Parathyroid adenoma (tissue), 2 donors: Measurements from ENCODE around the gene PGBD5.

ENCODE experiments used
- H2AFZ ChIP-seq: fragments of 300-600 bp; sonication (generic); one replicate; pipeline ENCODE4 v1.7.0; 2017; ENCODE audit warnings: antibody characterized with exemption, mild to moderate bottlenecking
- H3K27ac ChIP-seq: fragments of 300-600 bp; sonication (generic); one replicate; pipeline ENCODE4 v1.7.0; 2017
- H3K27me3 ChIP-seq: fragments of 300-600 bp; sonication (generic); one replicate; pipeline ENCODE4 v1.7.0; 2017; ENCODE audit warnings: low read length; ENCODE audit not compliant: control insufficient read depth, insufficient read depth
- H3K36me3 ChIP-seq: fragments of 300-600 bp; sonication (generic); one replicate; pipeline ENCODE4 v1.7.0; 2017; ENCODE audit warnings: low read length; ENCODE audit not compliant: control insufficient read depth, insufficient read depth
- H3K4me1 ChIP-seq: fragments of 300-600 bp; sonication (generic); one replicate; pipeline ENCODE4 v1.7.0; 2017; ENCODE audit warnings: control low read depth
- H3K4me2 ChIP-seq: fragments of 300-600 bp; sonication (generic); one replicate; pipeline ENCODE4 v1.7.0; 2017; ENCODE audit warnings: low read length
- H3K4me3 ChIP-seq: fragments of 300-600 bp; sonication (generic); one replicate; pipeline ENCODE4 v1.7.0; 2017; ENCODE audit warnings: low read depth, low read length
- H3K79me2 ChIP-seq: fragments of 300-600 bp; sonication (generic); one replicate; pipeline ENCODE4 v1.7.0; 2017; ENCODE audit warnings: control low read depth
- H3K9ac ChIP-seq: fragments of 300-600 bp; sonication (generic); one replicate; pipeline ENCODE4 v1.7.0; 2017; ENCODE audit warnings: mild to moderate bottlenecking
- H3K9me3 ChIP-seq: fragments of 300-600 bp; sonication (generic); one replicate; pipeline ENCODE4 v1.7.0; 2017; ENCODE audit warnings: low read length; ENCODE audit not compliant: control insufficient read depth
- TF ChIP-seq, protein P1 (sequence below): fragments of 300-600 bp; sonication (generic); IDR thresholded peaks from one replicate; pipeline ENCODE4 v1.7.0; 2017; ENCODE audit warnings: antibody characterized with exemption, mild to moderate bottlenecking
- donor health status: primary hyperparathyroidism.

PGBD5 gene

GRCh38 chr1:230270559-230271281 is 155.4 kb downstream of the PGBD5 start:
- no peak overlapping the region for H3K9ac ChIP-seq
- H3K36me3 ChIP-seq: no peaks in the 10 kb centered on the region
- no peaks in the 10 kb centered on the region for H3K79me2 ChIP-seq
- H3K4me3 ChIP-seq: no peak overlapping the region
- TF ChIP-seq, protein P1, sequence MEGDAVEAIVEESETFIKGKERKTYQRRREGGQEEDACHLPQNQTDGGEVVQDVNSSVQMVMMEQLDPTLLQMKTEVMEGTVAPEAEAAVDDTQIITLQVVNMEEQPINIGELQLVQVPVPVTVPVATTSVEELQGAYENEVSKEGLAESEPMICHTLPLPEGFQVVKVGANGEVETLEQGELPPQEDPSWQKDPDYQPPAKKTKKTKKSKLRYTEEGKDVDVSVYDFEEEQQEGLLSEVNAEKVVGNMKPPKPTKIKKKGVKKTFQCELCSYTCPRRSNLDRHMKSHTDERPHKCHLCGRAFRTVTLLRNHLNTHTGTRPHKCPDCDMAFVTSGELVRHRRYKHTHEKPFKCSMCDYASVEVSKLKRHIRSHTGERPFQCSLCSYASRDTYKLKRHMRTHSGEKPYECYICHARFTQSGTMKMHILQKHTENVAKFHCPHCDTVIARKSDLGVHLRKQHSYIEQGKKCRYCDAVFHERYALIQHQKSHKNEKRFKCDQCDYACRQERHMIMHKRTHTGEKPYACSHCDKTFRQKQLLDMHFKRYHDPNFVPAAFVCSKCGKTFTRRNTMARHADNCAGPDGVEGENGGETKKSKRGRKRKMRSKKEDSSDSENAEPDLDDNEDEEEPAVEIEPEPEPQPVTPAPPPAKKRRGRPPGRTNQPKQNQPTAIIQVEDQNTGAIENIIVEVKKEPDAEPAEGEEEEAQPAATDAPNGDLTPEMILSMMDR: no peak
- no peaks in the 10 kb centered on the region for H3K9me3 ChIP-seq
- no peak overlapping the region for H3K27ac ChIP-seq
- H3K4me2 ChIP-seq: no peak overlapping the region
- H3K4me1 ChIP-seq: no peaks in the 10 kb centered on the region
- no peak overlapping the region for H2AFZ ChIP-seq
- no peaks in the 10 kb centered on the region for H3K27me3 ChIP-seq

DNA sequence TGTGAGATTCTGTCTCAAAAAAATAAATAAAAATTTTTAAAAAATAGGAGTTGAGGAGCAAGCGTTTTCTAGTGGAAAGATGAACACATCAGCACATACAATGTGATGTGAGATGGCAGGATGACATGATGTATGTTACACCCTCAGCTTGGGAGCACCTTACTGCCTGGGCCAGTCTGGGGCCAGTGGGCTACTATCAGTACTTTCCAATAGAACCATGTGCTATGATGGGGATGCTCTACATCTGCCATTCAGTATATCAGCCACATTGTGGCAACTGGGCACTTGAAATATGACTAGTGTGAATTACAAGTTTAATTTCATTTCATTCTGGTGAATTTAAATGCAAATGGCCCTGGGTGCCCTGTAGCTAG is 156.0 kb downstream of the PGBD5 start:
- H3K27ac ChIP-seq: no peak overlapping the region
- no peak overlapping the region for H3K4me2 ChIP-seq
- no peak overlapping the region for H2AFZ ChIP-seq
- H3K4me3 ChIP-seq: no peak overlapping the region
- TF ChIP-seq, protein P1: no peak
- H3K36me3 ChIP-seq: no peaks in the 10 kb centered on the region
- no peaks in the 10 kb centered on the region for H3K9me3 ChIP-seq
- no peaks in the 10 kb centered on the region for H3K79me2 ChIP-seq
- no peaks in the 10 kb centered on the region for H3K27me3 ChIP-seq
- no peak overlapping the region for H3K9ac ChIP-seq
- H3K4me1 ChIP-seq: no peaks in the 10 kb centered on the region

- Histone ChIP-seq H3K4me2 (no peak overlapping the region), H3K27ac (no peak overlapping the region), H3K4me1 (no peaks in the 10 kb centered on the region), H3K79me2 (no peaks in the 10 kb centered on the region), H3K27me3 (no peaks in the 10 kb centered on the region), H3K36me3 (no peaks in the 10 kb centered on the region), H2AFZ (no peak overlapping the region), H3K9me3 (no peaks in the 10 kb centered on the region), H3K4me3 (no peak overlapping the region), H3K9ac (no peak overlapping the region)
- TF ChIP-seq, protein P1: peak; percentile 48
These were observed 157.6 kb downstream of the PGBD5 start for GRCh38 chr1:230268371-230269170.

GRCh38 chr1:230267338-230268065 is 158.6 kb downstream of the PGBD5 start:
- Histone ChIP-seq H3K36me3 (no peaks in the 10 kb centered on the region), H3K4me1 (no peaks in the 10 kb centered on the region), H3K4me3 (no peak overlapping the region), H2AFZ (no peak overlapping the region), H3K9me3 (no peaks in the 10 kb centered on the region), H3K4me2 (no peak overlapping the region), H3K9ac (no peak overlapping the region), H3K79me2 (no peaks in the 10 kb centered on the region), H3K27me3 (no peaks in the 10 kb centered on the region), H3K27ac (no peak overlapping the region)
- TF ChIP-seq, protein P1: no peak
